Thyroid gland (tissue), 4 donors: ENCODE measurements around the gene IL25. TPM values are rescaled to one million over a fixed set of nuclear protein-coding genes. Genes with fewer than 3 reads are reported as not detected.

Experiments used
- DNase-seq, 2 donors: peaks; one replicate each; pipeline ENCODE4 v3.0.0-alpha.2; 2019
- H3K27ac ChIP-seq, 3 donors: fragments of 200-600 bp; sonication (generic); 1 replicate in 2 of 3; 2 replicates in 1 of 3; pipeline ENCODE4 v1.5.1; 2016 to 2019; ENCODE audit warnings: mild to moderate bottlenecking in 1 of 3, moderate library complexity in 1 of 3
- H3K27me3 ChIP-seq: fragments of 200-600 bp; sonication (generic); one replicate; pipeline ENCODE4 v1.5.1; 2019
- H3K36me3 ChIP-seq, 2 donors: fragments of 200-600 bp; sonication (generic); one replicate each; pipeline ENCODE4 v1.5.1; 2016 to 2019
- H3K4me1 ChIP-seq, 2 donors: fragments of 200-600 bp; sonication (generic); one replicate each; pipeline ENCODE4 v1.5.1; 2017 to 2019
- H3K4me3 ChIP-seq, 3 donors: fragments of 200-600 bp; sonication (generic); replicated peaks in 1 of 3; 1 replicate in 2 of 3; 2 replicates in 1 of 3; pipeline ENCODE4 v1.5.1; 2016; ENCODE audit warnings: mild to moderate bottlenecking in 1 of 3
- H3K9me3 ChIP-seq: fragments of 200-600 bp; sonication (generic); one replicate; pipeline ENCODE4 v1.5.1; 2017
- POLR2A ChIP-seq, 2 donors: fragments of 450-650 bp; IDR thresholded peaks; one replicate each; pipeline ENCODE4 v1.6.1; 2017; ENCODE audit warnings: antibody characterized with exemption in 2 of 2, mild to moderate bottlenecking in 2 of 2, moderate library complexity in 1 of 2
- WGBS, 2 donors: methylation state at CpG; one replicate each; pipeline ENCODE4 v1.1.5; 2017; 5-methylcytosine and 5-hydroxymethylcytosine counted together
- intact Hi-C: fragments of 100-400 bp; cut with DNase I; formaldehyde crosslinking; loops from one replicate; pipeline ENCODE4 v1.15.1; 2023
- total RNA-seq, 4 donors: library from RNA; depleted of rRNA; stranded (reverse); fragments of >200 nt; gene quantifications; one replicate each; pipeline ENCODE4 v1.2.3, GENCODE V29; 2016
- TF ChIP-seq, protein P1 (sequence below), 6 experiments: fragments of 200-600 bp in 3 of 6; fragments of 450-650 bp in 3 of 6; sonication (generic) in 3 of 6; IDR thresholded peaks; one replicate each; pipeline ENCODE4 v1.5.1; 2016 to 2019; ENCODE audit warnings: antibody characterized with exemption in 6 of 6, mild to moderate bottlenecking in 2 of 6, inconsistent platforms in 1 of 6, moderate library complexity in 1 of 6

The IL25 gene
- total RNA-seq, 4 donors from 2014 or later, result not detected

DNA sequence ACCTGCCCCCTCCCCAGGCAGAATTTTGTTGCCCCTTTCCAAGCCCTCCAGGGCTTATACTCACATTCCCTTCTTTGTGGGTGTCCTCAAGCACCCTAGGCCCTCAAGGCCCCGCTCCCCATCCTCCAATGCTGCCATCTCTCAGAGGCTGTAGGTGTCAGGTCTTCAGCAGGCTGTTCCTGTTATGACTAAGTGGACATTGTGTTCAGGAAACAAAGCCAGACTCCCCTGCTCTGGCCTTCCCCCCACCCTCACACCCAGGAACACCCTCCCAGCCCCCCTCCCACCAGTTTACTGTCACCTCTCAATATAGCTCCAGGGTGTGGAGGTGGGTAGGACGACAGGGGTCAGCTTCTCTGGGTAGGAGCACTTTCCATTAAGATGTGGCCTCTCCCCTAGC lies 36.9 kb downstream of the IL25 start:
- no peaks in the 10 kb centered on the region for H3K27me3 ChIP-seq
- no peaks in the 10 kb centered on the region for H3K9me3 ChIP-seq
- H3K4me1 ChIP-seq, result no peaks in the 10 kb centered on the region
- no peak overlapping the region for H3K4me3 ChIP-seq
- no peaks in the 10 kb centered on the region for H3K36me3 ChIP-seq
- H3K27ac ChIP-seq, result no peak overlapping the region
- TF ChIP-seq, protein P1, sequence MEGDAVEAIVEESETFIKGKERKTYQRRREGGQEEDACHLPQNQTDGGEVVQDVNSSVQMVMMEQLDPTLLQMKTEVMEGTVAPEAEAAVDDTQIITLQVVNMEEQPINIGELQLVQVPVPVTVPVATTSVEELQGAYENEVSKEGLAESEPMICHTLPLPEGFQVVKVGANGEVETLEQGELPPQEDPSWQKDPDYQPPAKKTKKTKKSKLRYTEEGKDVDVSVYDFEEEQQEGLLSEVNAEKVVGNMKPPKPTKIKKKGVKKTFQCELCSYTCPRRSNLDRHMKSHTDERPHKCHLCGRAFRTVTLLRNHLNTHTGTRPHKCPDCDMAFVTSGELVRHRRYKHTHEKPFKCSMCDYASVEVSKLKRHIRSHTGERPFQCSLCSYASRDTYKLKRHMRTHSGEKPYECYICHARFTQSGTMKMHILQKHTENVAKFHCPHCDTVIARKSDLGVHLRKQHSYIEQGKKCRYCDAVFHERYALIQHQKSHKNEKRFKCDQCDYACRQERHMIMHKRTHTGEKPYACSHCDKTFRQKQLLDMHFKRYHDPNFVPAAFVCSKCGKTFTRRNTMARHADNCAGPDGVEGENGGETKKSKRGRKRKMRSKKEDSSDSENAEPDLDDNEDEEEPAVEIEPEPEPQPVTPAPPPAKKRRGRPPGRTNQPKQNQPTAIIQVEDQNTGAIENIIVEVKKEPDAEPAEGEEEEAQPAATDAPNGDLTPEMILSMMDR (IDR thresholded peaks at IDR 0.05), result no peak
- TF ChIP-seq POLR2A (IDR thresholded peaks at IDR 0.05), result no peak
- intact Hi-C loops, result no loop called here
- no peak for DNase-seq
- 60 to 82% methylated on average over 2 of the region's 2 CpGs for WGBS, 2 donors

- TF ChIP-seq POLR2A (IDR thresholded peaks at IDR 0.05), result no peak
- TF ChIP-seq, protein P1 (IDR thresholded peaks at IDR 0.05), result no peak
- 72 to 82% methylated on average over 12 to 14 of the region's 14 CpGs for WGBS, 2 donors
These were observed 37.5 kb downstream of the IL25 start for GRCh38 chr14:23409966-23410635.

GRCh38 chr14:23411563-23412525 lies 39.2 kb downstream of the IL25 start:
- no peak for TF ChIP-seq POLR2A (IDR thresholded peaks at IDR 0.05)
- TF ChIP-seq, protein P1 (IDR thresholded peaks at IDR 0.05), result no peak
- no peak for DNase-seq
- intact Hi-C loops, result no loop called here
- no peaks in the 10 kb centered on the region for H3K4me1 ChIP-seq
- H3K27ac ChIP-seq, result no peak overlapping the region
- H3K27me3 ChIP-seq, result no peaks in the 10 kb centered on the region
- no peaks in the 10 kb centered on the region for H3K9me3 ChIP-seq
- H3K36me3 ChIP-seq, result no peaks in the 10 kb centered on the region
- 85 to 88% methylated on average over 14 of the region's 14 CpGs for WGBS, 2 donors
- H3K4me3 ChIP-seq, result no peak overlapping the region

More at GRCh38 chr14:23409966-23410635, 37.5 kb downstream of the IL25 start:
- DNase-seq, result no peak
- no peaks in the 10 kb centered on the region for H3K27me3 ChIP-seq
- H3K36me3 ChIP-seq, result no peaks in the 10 kb centered on the region
- H3K27ac ChIP-seq, result no peak overlapping the region
- intact Hi-C loops, result no loop called here
- H3K4me3 ChIP-seq, result no peak overlapping the region
- no peaks in the 10 kb centered on the region for H3K4me1 ChIP-seq
- no peaks in the 10 kb centered on the region for H3K9me3 ChIP-seq

DNA sequence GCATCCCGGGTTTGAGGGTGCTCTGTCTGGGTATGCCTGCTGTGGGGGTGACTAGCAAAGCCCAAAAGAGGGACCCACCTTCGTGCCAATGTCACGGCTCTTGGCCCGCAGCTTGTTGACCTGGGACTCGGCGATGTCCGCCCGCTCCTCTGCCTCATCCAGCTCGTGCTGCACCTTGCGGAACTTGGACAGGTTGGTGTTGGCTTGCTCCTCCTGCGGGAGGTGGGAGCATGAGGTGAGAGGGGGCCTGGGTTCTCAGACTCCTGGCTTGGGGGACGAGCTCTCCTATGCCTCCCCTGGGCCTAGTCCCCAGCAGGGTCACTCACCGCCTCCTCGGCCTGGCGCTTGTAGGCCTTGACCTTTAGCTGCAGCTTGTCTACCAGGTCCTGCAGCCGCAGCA lies 41.1 kb downstream of the IL25 start:
- H3K9me3 ChIP-seq, result no peaks in the 10 kb centered on the region
- intact Hi-C loops, result no loop called here
- 83 to 88% methylated on average over 12 to 16 of the region's 16 CpGs for WGBS, 2 donors
- no peak for DNase-seq
- TF ChIP-seq POLR2A (IDR thresholded peaks at IDR 0.05), result no peak
- TF ChIP-seq, protein P1 (IDR thresholded peaks at IDR 0.05), result no peak
- no peaks in the 10 kb centered on the region for H3K36me3 ChIP-seq
- no peaks in the 10 kb centered on the region for H3K4me1 ChIP-seq
- no peak overlapping the region for H3K27ac ChIP-seq
- no peaks in the 10 kb centered on the region for H3K27me3 ChIP-seq
- H3K4me3 ChIP-seq, result no peak overlapping the region

DNA sequence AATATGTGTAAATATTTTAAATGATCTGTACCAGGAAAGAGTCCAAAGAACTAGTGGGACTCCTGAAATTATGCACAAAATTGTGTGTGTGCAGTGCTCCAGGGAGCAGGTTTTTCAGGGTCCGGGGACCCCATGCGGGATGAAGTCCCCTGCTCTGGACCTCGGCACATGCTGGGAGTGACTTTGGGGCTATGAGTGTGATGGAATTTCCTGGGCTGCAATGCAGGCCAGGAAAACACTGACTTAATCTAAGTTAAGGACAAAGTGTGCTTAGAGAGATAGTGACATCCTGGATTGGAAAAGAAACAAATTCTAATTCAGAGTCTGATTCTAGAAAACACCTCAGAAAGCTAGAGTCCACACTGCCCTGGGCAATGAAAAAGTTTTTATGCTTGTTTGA lies 41.6 kb downstream of the IL25 start:
- H3K9me3 ChIP-seq, result no peaks in the 10 kb centered on the region
- H3K27me3 ChIP-seq, result no peaks in the 10 kb centered on the region
- no peaks in the 10 kb centered on the region for H3K36me3 ChIP-seq
- intact Hi-C loops, result no loop called here
- no peak overlapping the region for H3K4me3 ChIP-seq
- no peaks in the 10 kb centered on the region for H3K4me1 ChIP-seq
- TF ChIP-seq, protein P1 (IDR thresholded peaks at IDR 0.05), result no peak
- no peak for TF ChIP-seq POLR2A (IDR thresholded peaks at IDR 0.05)
- DNase-seq, result no peak
- 40 to 79% methylated on average over 3 of the region's 3 CpGs for WGBS, 2 donors
- H3K27ac ChIP-seq, result no peak overlapping the region
